Posterior cingulate gyrus (tissue), 11 donors: ENCODE data around the gene UBE2J2.

ENCODE experiments used
- DNase-seq, 10 donors: peaks; one replicate each; pipeline versions ENCODE4 v3.0.0 to v3.0.0-alpha.2; 2020 to 2021; ENCODE audit warnings: mixed read lengths in 3 of 10
- intact Hi-C: fragments of 100-400 bp; cut with DNase I; formaldehyde crosslinking; loops from one replicate; pipeline ENCODE4 v1.15.1; 2023

UBE2J2 gene

DNA sequence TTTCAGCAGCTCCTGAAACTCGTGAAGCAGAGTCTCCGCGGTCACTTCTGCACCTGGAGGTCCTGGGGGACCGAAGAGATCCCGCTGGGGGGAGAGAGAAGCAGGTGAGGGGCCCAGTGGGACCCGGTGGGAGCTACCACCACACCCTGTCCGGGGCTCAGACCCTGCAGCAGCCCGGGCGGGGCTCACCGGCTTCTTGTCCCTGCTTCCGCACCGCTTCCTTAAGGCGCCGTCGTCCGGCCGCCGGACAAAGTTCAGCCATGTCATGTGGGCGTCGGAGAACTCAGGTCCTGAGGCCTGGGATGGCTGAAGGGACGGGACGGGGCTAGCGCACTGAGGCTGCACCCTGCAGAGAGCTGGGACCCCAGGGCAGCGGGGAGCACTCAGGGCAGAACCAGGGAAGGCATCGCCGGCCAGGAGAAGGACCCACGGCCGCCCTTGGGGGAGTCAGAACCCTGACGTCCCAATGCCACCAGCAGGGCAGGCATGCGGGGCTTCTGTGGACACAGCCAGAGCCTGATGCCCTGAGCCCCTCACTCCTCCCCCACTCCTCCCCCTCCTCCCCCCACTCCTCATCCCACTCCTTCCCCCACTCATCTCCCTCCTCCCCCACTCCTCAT, 29.4 kb downstream of the UBE2J2 start:
- intact Hi-C loops, result no loop called here
- DNase-seq, result no peak

DNA sequence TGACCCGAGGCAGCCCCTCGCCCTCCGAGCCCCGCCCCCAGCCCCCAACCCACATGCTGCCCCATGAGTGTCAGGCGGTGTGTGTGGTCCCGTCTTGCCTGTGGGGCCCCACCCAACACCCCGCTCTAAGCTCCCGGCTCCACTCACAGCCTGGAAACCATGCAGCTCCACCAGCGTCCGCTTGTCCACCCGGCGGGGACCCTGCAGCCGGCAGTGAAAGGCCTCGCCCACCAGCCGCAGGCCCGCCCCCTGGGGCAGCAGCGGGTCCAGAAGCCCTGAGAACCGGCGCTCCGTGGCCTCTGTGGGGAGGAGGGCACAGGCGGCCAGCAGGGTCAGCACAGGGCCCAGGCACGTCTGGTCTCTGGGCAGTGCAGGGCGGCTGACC, 29.9 kb downstream of the UBE2J2 start:
- DNase-seq, result no peak
- intact Hi-C loops, result no loop called here

GRCh38 chr1:1243266-1243660, 30.4 kb downstream of the UBE2J2 start:
- intact Hi-C loops, result no loop called here
- DNase-seq, result no peak

GRCh38 chr1:1242461-1243265, 31.0 kb downstream of the UBE2J2 start:
- intact Hi-C loops, result no loop called here
- no peak for DNase-seq

DNA sequence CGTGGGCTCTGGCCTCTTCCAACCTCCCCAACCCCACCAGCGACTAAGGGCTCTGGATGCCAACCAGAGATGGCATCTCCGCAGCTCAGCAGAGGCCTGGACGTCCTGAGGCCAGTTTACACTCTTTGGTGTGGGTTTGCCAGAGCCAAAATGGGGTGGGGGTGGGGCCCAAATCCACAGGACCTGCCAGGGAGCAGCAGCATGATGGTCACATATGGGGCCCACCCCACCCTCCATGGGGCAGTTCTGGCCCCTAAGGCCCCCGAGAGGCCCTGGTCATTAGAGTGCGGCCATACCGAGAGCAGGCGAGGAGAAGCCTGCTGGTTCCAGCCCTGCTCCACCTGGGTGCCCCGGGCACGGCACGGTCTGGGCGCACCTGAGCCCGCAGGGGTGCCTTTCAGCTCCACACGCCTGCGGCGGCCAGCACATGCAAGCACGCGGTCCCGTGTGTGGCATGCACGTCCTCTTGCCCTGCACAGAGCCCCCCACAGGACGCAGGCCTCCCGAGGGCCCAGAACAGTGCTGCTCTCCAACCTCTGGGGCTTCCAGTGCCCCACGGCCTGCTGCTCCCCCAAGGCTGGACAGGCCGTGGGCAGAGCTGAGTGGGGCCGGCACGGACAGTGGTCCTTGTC, 31.9 kb downstream of the UBE2J2 start:
- intact Hi-C loops, result no loop called here
- DNase-seq, result no peak

- intact Hi-C loops, result no loop called here
- DNase-seq, result no peak
These were observed 32.6 kb downstream of the UBE2J2 start for GRCh38 chr1:1240822-1241587.

GRCh38 chr1:1240348-1240732, 33.3 kb downstream of the UBE2J2 start:
- DNase-seq, result no peak
- intact Hi-C loops, result no loop called here

DNA sequence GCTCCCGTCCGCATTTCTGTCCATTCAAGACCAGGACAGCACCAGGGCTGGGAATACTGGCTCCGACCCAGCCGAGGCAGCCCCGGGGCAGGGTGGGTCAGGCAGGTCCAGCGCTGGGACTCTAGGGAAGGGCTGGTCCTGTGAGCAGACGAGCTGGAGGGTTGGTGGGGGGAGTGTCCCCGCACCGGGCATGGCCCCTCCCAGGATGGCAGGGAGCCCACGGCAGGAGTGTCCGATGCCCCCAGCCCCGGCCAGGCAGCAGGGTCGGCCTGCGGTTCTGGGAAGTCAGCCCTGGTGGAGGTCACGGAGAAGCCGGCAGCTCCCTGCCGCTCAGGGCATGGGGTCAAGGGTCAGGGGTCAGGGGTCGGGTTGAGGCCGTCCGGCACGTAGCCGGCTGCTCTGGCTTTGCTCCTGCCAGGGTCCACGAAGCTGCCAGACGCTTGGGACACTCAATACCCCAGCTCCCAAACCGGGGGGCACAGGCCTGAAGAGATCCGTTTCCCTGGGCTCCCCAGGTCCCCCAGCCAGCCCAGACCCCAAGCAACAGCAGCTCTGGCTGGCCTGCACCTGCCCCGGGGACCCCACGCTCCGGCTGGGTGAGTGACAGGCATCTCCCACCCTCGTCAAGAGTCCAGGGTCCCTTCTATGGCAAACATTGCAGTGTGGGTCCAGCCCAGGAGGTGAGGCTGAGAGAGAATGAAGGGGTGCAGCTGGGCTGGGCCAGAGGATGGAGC, 33.9 kb downstream of the UBE2J2 start:
- intact Hi-C loops, result no loop called here
- no peak for DNase-seq

- no peak for DNase-seq
These were observed 34.4 kb downstream of the UBE2J2 start for GRCh38 chr1:1239227-1239613.

GRCh38 chr1:1238702-1239178, 34.9 kb downstream of the UBE2J2 start:
- intact Hi-C loops, result no loop called here
- no peak for DNase-seq

More at GRCh38 chr1:1239227-1239613, 34.4 kb downstream of the UBE2J2 start:
- intact Hi-C loops, result no loop called here

DNA sequence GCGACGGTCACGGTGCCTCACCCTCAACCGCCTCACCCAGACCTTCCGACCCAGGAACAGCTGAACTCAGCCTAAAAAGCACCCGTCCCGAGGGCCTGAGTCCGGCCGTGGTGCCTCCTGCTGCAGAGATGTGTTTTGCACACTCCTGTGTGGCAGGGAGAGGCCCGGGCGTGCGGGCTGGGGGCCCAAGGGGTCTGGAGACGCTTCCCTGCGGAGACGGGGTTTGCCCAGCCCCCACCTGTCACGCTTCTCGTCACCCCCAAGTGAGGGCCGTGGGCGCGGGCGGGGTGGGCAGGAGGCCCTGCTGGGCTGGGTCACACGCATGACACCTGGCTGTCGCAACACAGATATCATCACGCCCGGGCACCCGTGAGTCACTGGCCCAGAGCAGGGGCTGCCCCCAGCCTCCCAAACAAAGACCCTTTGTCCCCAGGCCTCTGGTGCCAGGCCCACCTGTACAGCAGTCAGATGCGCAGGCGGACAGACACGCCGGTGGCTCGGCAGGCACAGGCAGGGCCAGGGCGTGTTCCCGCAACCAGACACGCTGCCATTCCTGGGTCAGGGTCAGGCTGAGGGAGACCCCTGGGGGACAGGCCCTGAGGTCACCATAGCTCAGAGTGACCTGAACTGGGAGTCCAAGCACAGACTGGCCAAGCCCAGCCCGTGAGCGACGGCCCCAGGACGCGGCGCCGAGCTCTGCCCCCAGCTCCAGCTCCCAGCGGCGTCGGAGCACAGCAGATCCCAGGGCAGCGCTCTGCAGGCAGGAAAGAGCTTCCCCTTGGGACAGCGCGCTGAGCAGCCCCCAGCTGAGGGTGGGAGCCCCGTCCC, 35.6 kb downstream of the UBE2J2 start:
- no peak for DNase-seq
- intact Hi-C loops, result no loop called here

GRCh38 chr1:1236945-1237873, 36.4 kb downstream of the UBE2J2 start:
- no peak for DNase-seq
- intact Hi-C loops, result no loop called here

GRCh38 chr1:1236176-1236763, 37.4 kb downstream of the UBE2J2 start:
- DNase-seq, result no peak
- intact Hi-C loops, result no loop called here

- DNase-seq, result no peak
- intact Hi-C loops, result no loop called here
These were observed 38.5 kb downstream of the UBE2J2 start for GRCh38 chr1:1235016-1235744.

- DNase-seq, result no peak
- intact Hi-C loops, result loop anchor here (5.0 kb wide), 1 partner anchor 77 kb away; no protein-coding TSS in a partner anchor
These were observed 39.4 kb downstream of the UBE2J2 start for GRCh38 chr1:1234180-1234808.

- no peak for DNase-seq
- intact Hi-C loops, result loop anchor here (5.0 kb wide), 1 partner anchor 76 kb away; no protein-coding TSS in a partner anchor
These were observed 40.1 kb downstream of the UBE2J2 start for GRCh38 chr1:1233567-1233892.
